HG03558 (cell line): Measurements from ENCODE around the gene WWOX.

Experiments
- ATAC-seq: cut with Tn5 transposase; IDR thresholded peaks from one replicate; pipeline ENCODE4 v1.9.1; 2021; ENCODE audit warnings: moderate number of reproducible peaks; ENCODE audit not compliant: unreplicated experiment; ENCODE audit errors: extremely low read depth

WWOX gene

GRCh38 chr16:78289844-78290277, 190.4 kb downstream of the WWOX start:
- no peak for ATAC-seq

- ATAC-seq = no peak
Measured at GRCh38 chr16:78290395-78290794, 190.9 kb downstream of the WWOX start.

- no peak for ATAC-seq
Measured at GRCh38 chr16:78290872-78291591, 191.6 kb downstream of the WWOX start.

GRCh38 chr16:78291604-78292003, 192.2 kb downstream of the WWOX start:
- ATAC-seq = no peak

DNA sequence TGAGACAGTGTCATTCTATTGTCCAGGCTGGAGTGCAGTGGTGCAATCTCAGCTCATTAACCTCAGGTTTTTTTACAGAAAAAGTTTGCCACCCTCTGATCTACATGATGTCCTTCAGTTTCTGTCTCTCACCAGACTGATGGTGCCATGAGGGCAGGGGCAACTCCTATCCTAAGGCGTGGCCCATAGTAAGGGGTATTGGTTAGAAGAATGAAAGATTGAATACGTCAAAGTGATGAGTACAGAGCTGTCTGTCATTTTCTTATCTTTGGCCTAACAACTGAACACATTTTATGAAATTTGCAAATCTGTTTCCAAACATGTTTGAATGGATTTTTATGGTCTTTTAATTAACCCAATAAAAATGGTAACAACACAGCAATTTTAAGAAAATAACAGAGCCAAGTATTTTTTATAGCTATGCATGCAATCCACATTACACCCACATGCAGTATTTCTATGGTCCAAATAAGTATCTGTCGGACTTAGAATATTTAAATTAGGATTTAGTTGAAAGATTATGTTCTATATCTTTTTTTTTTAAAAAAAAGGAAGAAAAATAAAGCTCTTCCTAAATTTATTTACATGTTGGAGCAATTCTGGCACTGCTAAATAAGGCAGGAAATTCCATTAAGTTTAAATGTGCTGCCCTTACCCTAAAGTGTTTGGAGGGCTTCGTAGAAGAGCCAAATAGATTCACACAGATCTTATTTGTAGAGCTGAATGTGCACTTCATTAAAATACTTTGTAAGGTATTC, 192.8 kb downstream of the WWOX start:
- ATAC-seq = no peak

DNA sequence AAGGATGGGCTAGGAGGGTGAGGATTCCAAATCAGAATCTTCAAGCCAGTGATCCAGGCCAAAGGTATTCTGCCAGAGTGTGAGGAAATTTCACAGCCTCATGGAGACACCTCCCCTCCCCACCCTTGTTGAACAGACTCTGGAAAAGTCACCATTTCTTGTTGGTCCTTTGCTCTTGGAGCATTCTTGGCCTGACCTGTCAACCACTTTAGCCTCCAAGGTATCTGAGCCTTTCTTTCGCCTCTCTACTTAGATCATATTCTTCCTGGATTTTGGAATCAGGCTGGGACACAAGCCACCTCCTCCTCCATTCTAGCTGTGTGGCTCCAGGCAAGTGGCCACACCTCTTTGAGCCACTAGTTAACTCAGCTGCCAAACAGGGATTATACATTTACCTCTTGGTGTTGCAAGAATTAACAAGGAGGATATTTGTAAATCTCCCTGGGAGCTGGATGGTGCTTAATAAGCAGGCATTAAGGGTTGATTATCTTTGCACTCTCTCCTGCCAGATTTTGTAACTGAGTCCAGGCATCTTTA, 193.5 kb downstream of the WWOX start:
- ATAC-seq = no peak

- no peak for ATAC-seq
Measured at GRCh38 chr16:78294538-78295225, 195.2 kb downstream of the WWOX start.

- no peak for ATAC-seq
Measured at GRCh38 chr16:78297066-78297666, 197.7 kb downstream of the WWOX start.

DNA sequence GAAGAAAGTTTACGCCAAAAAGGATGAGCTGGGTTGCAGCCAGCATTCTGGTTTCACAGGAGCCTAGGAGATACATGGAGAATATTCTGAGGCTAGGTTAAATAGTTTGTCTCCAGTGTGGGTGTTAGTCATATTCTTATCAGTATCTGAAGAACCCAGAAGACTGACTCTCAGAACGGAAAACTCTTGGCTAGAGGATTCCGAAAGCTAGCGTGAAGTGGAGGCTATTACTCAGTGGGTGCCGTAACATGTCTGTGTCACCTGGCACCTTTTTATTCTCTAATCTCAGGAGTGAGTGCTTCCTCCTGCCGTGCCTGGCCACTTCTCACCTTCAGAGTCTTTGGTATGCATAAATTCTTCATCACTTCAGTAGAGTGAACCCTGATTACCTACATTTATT, 199.5 kb downstream of the WWOX start:
- no peak for ATAC-seq

- no peak for ATAC-seq
Measured at GRCh38 chr16:78300469-78300868, 201.0 kb downstream of the WWOX start.

DNA sequence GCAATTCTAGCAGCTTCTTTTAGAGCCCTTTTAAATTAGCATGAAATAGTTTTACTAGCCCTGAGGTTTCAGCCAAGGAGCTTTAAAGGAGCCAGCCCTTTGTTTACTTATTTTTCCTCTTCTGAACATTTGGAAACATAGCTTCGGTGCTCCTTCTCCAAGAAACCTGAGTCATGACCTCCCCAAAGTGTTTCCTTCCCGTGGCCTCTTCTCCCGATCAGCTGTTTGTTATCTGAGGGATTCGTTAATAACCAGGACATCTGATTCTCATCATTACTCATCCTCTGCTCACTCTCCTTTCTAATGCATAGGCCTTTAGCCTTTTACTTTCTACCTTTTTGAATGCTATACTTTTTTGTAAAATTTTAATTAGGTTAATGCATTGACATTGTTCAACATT, 204.5 kb downstream of the WWOX start:
- ATAC-seq = no peak

DNA sequence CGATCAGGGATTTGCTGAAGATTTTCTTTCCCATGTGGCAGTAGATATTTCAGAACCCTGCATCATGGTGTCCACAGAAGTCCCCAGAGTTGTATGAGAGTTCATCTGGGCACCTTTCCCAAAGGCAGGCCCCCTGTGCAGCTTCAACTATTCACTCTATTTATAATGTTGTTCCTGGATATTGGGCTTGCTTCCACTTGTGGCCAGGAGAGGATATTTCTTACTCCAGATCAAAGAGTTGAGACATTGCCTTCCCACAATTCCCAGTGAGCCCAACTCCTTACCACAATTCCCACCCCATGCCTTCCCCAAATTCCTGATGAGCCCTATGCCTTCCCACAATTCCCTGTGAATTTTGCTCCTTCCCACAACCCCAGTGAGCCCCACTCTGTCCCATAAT, 206.9 kb downstream of the WWOX start:
- ATAC-seq = no peak

GRCh38 chr16:78307824-78308528, 208.5 kb downstream of the WWOX start:
- no peak for ATAC-seq

- no peak for ATAC-seq
Measured at GRCh38 chr16:78309763-78310162, 210.3 kb downstream of the WWOX start.

GRCh38 chr16:78310196-78310595, 210.7 kb downstream of the WWOX start:
- ATAC-seq = no peak

DNA sequence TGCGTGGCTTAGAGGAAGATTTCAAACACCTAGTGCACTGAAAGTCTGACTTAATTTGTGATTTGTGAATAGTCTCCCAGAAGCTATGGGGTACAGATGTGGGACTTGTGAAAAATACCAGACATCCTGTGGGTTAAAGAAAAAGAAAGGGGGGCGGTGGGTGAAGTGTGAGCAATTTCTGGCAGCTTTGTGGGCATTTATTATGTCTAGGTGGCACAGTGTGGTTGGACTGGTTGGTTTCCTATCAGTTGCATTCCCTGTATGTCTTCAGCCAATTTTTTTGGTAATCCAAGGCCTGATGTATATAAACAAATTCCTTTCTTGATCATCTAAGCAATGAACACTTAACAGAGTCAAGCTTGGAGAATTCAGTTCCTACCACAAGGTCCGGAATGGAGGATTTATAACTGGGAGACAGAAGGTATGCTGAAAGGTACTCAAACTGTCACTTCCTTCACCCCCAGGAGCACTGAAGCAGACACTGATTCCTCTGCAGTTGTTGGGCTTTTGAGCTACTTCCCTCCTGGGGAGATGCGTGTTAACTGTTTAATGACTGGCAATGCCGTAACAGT, 211.6 kb downstream of the WWOX start:
- ATAC-seq = no peak

DNA sequence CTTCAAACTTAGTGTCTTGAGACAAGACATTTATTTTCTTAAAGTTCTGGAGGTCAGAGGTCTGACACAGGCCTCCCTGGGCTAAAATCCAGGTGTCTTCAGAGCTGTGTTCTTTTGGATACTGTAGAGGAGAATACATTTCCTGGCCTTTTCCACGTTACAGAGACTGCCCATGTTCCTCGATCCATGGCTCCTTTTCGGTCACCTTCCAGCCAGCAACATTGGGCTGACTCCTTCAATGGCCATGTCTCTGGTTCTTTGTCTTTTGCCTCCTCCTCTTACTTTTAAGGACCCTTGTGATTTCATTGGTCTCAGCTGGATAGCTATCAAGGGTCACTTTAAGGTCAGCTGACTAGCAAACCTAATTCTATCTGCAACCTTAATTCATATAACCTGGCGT, 212.4 kb downstream of the WWOX start:
- ATAC-seq = no peak

DNA sequence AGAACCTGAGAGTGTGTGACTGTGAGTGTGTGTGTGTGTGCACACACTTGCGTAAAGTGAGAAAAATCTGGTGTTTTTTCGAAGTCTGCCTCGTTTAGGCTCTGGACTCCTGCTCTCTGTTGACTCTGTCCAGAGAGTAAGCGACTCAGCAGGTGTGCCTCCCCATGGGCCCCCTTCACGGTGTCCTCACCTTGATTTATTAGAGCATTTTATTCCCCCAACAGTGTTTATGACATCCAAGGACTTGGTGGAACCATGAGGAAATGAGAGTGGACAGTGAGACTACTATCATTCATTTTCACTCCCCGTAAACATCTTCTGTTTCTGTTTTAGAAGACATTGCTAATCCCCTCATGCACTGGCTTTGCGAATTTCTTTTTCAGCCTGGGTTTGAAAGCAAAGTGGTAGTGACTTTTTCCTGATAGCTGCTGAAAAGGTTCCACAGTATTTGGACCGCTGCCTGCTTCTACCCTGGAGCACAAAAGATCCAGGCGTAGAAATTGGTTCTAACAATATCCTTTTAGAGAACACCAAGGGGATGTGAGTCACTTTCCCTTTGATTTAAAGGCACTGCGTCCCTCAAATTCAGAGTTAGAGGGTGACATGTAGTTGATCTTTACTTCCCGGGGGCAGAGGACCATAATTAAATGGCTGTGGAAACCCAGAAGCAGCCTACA, 218.2 kb downstream of the WWOX start:
- ATAC-seq = no peak
